Body of pancreas (tissue), 4 donors: ENCODE measurements around the gene LPCAT1.

Experiments used
- POLR2A ChIP-seq, 3 donors: fragments of 450-650 bp; IDR thresholded peaks; one replicate each; pipeline ENCODE4 v1.6.1; 2016; ENCODE audit warnings: antibody characterized with exemption in 3 of 3, mild to moderate bottlenecking in 2 of 3
- TF ChIP-seq, protein P1 (sequence below), 7 experiments: fragments of 450-650 bp in 4 of 7; fragments of 200-600 bp in 3 of 7; sonication (generic) in 3 of 7; IDR thresholded peaks; one replicate each; pipeline ENCODE4 v1.5.1; 2016 to 2019; ENCODE audit warnings: antibody characterized with exemption in 7 of 7

DNA sequence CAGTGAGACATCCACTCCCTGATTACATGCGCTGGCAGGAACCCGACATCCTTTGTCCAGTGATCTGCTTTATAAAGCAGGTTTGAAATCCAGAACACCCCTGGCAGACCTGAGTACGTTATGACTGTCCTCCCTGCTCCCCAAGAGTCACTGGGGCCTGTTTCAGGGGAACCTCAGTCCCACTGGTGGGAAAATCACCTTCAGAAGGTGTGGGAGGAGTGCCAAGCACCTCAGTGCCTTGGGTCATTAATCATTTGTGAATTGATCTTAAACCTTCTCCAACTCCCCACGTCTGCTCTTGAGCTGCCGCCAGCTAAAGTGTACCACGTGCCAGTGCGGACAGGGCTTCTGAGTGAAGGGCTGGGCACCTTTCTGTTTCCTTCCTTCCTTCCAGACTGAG, 94.7 kb downstream of the LPCAT1 start:
- TF ChIP-seq, protein P1, sequence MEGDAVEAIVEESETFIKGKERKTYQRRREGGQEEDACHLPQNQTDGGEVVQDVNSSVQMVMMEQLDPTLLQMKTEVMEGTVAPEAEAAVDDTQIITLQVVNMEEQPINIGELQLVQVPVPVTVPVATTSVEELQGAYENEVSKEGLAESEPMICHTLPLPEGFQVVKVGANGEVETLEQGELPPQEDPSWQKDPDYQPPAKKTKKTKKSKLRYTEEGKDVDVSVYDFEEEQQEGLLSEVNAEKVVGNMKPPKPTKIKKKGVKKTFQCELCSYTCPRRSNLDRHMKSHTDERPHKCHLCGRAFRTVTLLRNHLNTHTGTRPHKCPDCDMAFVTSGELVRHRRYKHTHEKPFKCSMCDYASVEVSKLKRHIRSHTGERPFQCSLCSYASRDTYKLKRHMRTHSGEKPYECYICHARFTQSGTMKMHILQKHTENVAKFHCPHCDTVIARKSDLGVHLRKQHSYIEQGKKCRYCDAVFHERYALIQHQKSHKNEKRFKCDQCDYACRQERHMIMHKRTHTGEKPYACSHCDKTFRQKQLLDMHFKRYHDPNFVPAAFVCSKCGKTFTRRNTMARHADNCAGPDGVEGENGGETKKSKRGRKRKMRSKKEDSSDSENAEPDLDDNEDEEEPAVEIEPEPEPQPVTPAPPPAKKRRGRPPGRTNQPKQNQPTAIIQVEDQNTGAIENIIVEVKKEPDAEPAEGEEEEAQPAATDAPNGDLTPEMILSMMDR (IDR thresholded peaks at IDR 0.05), result no peak
- no peak for TF ChIP-seq POLR2A (IDR thresholded peaks at IDR 0.05)
